ENCODE data around the gene MUC6. TPM values are rescaled to one million over a fixed set of nuclear protein-coding genes. Genes with fewer than 3 reads are reported as not detected.

Gene MUC6
- total RNA-seq, 1 experiment from 2014 or later: not detected

GRCh38 chr11:1032310-1032891 lies 4.1 kb downstream of the MUC6 start:
- peak overlapping the region in 2 of 3 experiments; percentile 1 to 8; a peak in 3 of 7 replicates for H3K27ac Mint-ChIP-seq
- no peak for TF ChIP-seq CTCF (conservative IDR thresholded peaks at IDR 0.05)
- no CpG with 5 or more reads among the region's 12 CpGs for WGBS (ENCODE audit: extremely low coverage, insufficient read length, low lambda C conversion rate)

More at GRCh38 chr11:1032310-1032891, 4.1 kb downstream of the MUC6 start:
- Histone ChIP-seq H3K23ac (ENCODE audit: insufficient read length, low read depth, low read length) (no peak overlapping the region), H3K27me3 (ENCODE audit: insufficient read depth, low read length) (no peaks in the 10 kb centered on the region), H3K27ac (ENCODE audit: insufficient read length, low read depth, low read length) (no peak overlapping the region), H3K56ac (ENCODE audit: insufficient read length, low read depth, low read length) (no peak overlapping the region), H4K5ac (ENCODE audit: insufficient read length, low read depth, low read length) (no peak overlapping the region), H2BK20ac (ENCODE audit: low read depth, low read length, poor library complexity, severe bottlenecking) (no peak overlapping the region), H3T11ph (ENCODE audit: low read length) (no peak overlapping the region), H3K4me2 (ENCODE audit: insufficient read depth, insufficient read length, low read length) (no peak overlapping the region), H3K9ac (ENCODE audit: extremely low read depth, insufficient read length, low read length) (no peak overlapping the region), H2BK5ac (ENCODE audit: insufficient read length, low read length) (no peak overlapping the region), H3K79me2 (ENCODE audit: insufficient read depth, low read length) (no peaks in the 10 kb centered on the region), H2AK5ac (ENCODE audit: insufficient read length, low read length) (no peak overlapping the region), H3K18ac (ENCODE audit: insufficient read length, low read depth, low read length) (no peak overlapping the region), H3K4ac (ENCODE audit: low read depth, low read length) (no peak overlapping the region), H4K8ac (replicated peaks; ENCODE audit: insufficient read length, low read depth, low read length) (no peak overlapping the region), H3K23me2 (ENCODE audit: insufficient read length, low read depth, low read length, poor library complexity, severe bottlenecking) (no peaks in the 10 kb centered on the region), H3K79me1 (ENCODE audit: insufficient read depth, low read depth, low read length, poor library complexity, severe bottlenecking) (no peaks in the 10 kb centered on the region), H3K9me3 (ENCODE audit: control insufficient read depth, low read depth, low read length) (no peaks in the 10 kb centered on the region), H4K91ac (ENCODE audit: insufficient read length, low read depth, low read length) (no peak overlapping the region), H2AFZ (ENCODE audit: low read length) (no peak overlapping the region), H2BK12ac (ENCODE audit: insufficient read length, low read depth, low read length) (no peak overlapping the region), H4K20me1 (ENCODE audit: control insufficient read depth, insufficient read depth, insufficient read length) (no peaks in the 10 kb centered on the region), H2BK15ac (ENCODE audit: low read depth, low read length) (no peak overlapping the region), H3K4me1 (ENCODE audit: insufficient read depth, low read length) (no peaks in the 10 kb centered on the region), H3K14ac (ENCODE audit: insufficient read depth, low read length) (no peak overlapping the region), H2BK120ac (ENCODE audit: low read depth, low read length, poor library complexity, severe bottlenecking) (no peak overlapping the region)
- no peaks in the 10 kb centered on the region for H3K4me1 Mint-ChIP-seq
- DNase-seq: no peak
- no peaks in the 10 kb centered on the region for H3K27me3 Mint-ChIP-seq (ENCODE audit: low read depth)
- H3K4me3 Mint-ChIP-seq: no peak overlapping the region; a peak in 1 of 5 replicates
- no peaks in the 10 kb centered on the region for H3K36me3 Mint-ChIP-seq (ENCODE audit: insufficient read depth in 1 of 3, low read depth in 3 of 3)
- H3K9me3 Mint-ChIP-seq: peaks cover 0 to 6% of the 10 kb centered on the region in 2 experiments; a peak in 2 of 5 replicates

Measured in H9 (cell line).